SK-N-SH (cell line): ENCODE data around the gene KCNH8. TPM values are rescaled to one million over a fixed set of nuclear protein-coding genes. Genes with fewer than 3 reads are reported as not detected.

ENCODE experiments used
- CTCF ChIA-PET: fragments of 300-600, 350-600 bp; formaldehyde crosslinking; extraction: SDS; loops from one replicate; lab custom pipeline; 2021; lab: Yijun Ruan, JAX
- POLR2A ChIA-PET: fragments of 350-600 bp; sonication (Branson Sonifier 250); formaldehyde crosslinking; extraction: SDS; loops from one replicate; lab custom pipeline; 2020; ENCODE audit warnings: antibody characterized with exemption, inconsistent platforms; lab: Yijun Ruan, JAX
- DNase-seq: peaks from one replicate; pipeline ENCODE4 v3.0.0; 2012
- H2AFZ ChIP-seq: fragments of 200-600 bp; sonication (generic); 2 replicates; pipeline ENCODE4 v1.8.1; 2016; ENCODE audit warnings: antibody characterized with exemption, mild to moderate bottlenecking, low read depth
- H3F3A ChIP-seq: fragments of 200-600 bp; sonication (generic); replicated peaks from 2 replicates; pipeline ENCODE3; 2016; ENCODE audit warnings: antibody characterized with exemption, mild to moderate bottlenecking; ENCODE audit not compliant: insufficient read depth
- H3K27ac ChIP-seq, 2 experiments: fragments of 200-500 bp in 1 of 2; fragments of 200-600 bp in 1 of 2; sonication (Bioruptor generic) in 1 of 2; sonication (generic), shearing (Covaris generic) in 1 of 2; 2 replicates each; pipeline versions ENCODE4 v1.5.1 to v1.6.1; 2014 to 2016; ENCODE audit warnings: low read depth in 2 of 2, inconsistent platforms in 1 of 2, low read length in 1 of 2, mild to moderate bottlenecking in 1 of 2, mixed read lengths in 1 of 2
- H3K27me3 ChIP-seq: fragments of 200-600 bp; sonication (generic), shearing (Covaris generic); 2 replicates; pipeline ENCODE4 v1.6.1; 2016; ENCODE audit warnings: mixed run types; ENCODE audit not compliant: insufficient read depth
- H3K36me3 ChIP-seq, 2 experiments: fragments of 200-500 bp in 1 of 2; fragments of 200-600 bp in 1 of 2; sonication (Bioruptor generic) in 1 of 2; sonication (generic) in 1 of 2; replicated peaks in 1 of 2; 2 replicates each; pipeline versions ENCODE3 to v1.5.1; 2014 to 2016; ENCODE audit warnings: low read length in 1 of 2, mild to moderate bottlenecking in 1 of 2; ENCODE audit not compliant: insufficient read depth in 2 of 2, control insufficient read depth in 1 of 2
- H3K4me1 ChIP-seq, 2 experiments: fragments of 200-500 bp in 1 of 2; fragments of 200-600 bp in 1 of 2; sonication (Bioruptor generic) in 1 of 2; sonication (generic), shearing (Covaris generic) in 1 of 2; 2 replicates each; pipeline versions ENCODE4 v1.5.1 to v1.6.1; 2014 to 2016; ENCODE audit warnings: low read depth in 1 of 2, low read length in 1 of 2, mixed run types in 1 of 2; ENCODE audit not compliant: insufficient read depth in 2 of 2, control insufficient read depth in 1 of 2
- H3K4me2 ChIP-seq: fragments of 200-600 bp; sonication (generic), shearing (Covaris generic); 2 replicates; pipeline ENCODE4 v1.6.1; 2017; ENCODE audit warnings: mixed run types
- H3K4me3 ChIP-seq, 2 experiments: fragments of 200-500 bp in 1 of 2; fragments of 200-600 bp in 1 of 2; sonication (Bioruptor generic) in 1 of 2; sonication (generic), shearing (Covaris generic) in 1 of 2; 2 replicates each; pipeline versions ENCODE4 v1.5.1 to v1.8.1; 2014 to 2016; ENCODE audit warnings: low read depth in 2 of 2, inconsistent platforms in 1 of 2, low read length in 1 of 2, mild to moderate bottlenecking in 1 of 2, mixed read lengths in 1 of 2, moderate library complexity in 1 of 2
- H3K79me2 ChIP-seq: fragments of 200-600 bp; sonication (generic); 2 replicates; pipeline ENCODE4 v1.8.1; 2017; ENCODE audit warnings: mild to moderate bottlenecking; ENCODE audit not compliant: insufficient read depth
- H3K9ac ChIP-seq: fragments of 200-600 bp; sonication (generic); 2 replicates; pipeline ENCODE4 v1.6.1; 2017; ENCODE audit warnings: mixed run types
- H3K9me2 ChIP-seq: fragments of 200-600 bp; sonication (generic); 2 replicates; pipeline ENCODE4 v1.6.1; 2017; ENCODE audit warnings: mixed run types
- H3K9me3 ChIP-seq: fragments of 200-600 bp; sonication (generic); 2 replicates; pipeline ENCODE4 v1.6.1; 2017; ENCODE audit warnings: mixed run types, mild to moderate bottlenecking, moderate library complexity
- H4K20me1 ChIP-seq: fragments of 200-600 bp; sonication (generic); 2 replicates; pipeline ENCODE4 v1.6.1; 2017; ENCODE audit warnings: mild to moderate bottlenecking, mixed run types; ENCODE audit not compliant: insufficient read depth
- CHD2 ChIP-seq: fragments of 150-350 bp; IDR thresholded peaks from 2 replicates; pipeline ENCODE4 v1.6.1; 2018; ENCODE audit warnings: low read length; ENCODE audit not compliant: partially characterized antibody
- CTCF ChIP-seq: fragments of 200-600 bp; sonication (generic); IDR thresholded peaks from 2 replicates; pipeline ENCODE4 v1.6.1; 2017; ENCODE audit warnings: antibody characterized with exemption, mild to moderate bottlenecking, moderate library complexity
- ELF1 ChIP-seq: IDR thresholded peaks from 2 replicates; pipeline ENCODE4 v1.4.0; 2012
- EZH2phosphoT487 ChIP-seq: fragments of 200-600 bp; sonication (generic); IDR thresholded peaks from 2 replicates; pipeline ENCODE4 v1.6.1; 2017; ENCODE audit warnings: low read depth, mixed run types, mild to moderate bottlenecking, antibody characterized with exemption, moderate library complexity, borderline replicate concordance
- GABPA ChIP-seq: IDR thresholded peaks from 2 replicates; pipeline ENCODE4 v1.4.0; 2012; ENCODE audit warnings: low read depth, mild to moderate bottlenecking
- GATA2 ChIP-seq: sonication (generic); formaldehyde crosslinking; IDR thresholded peaks from 2 replicates; pipeline ENCODE4 v1.5.0; 2020; ENCODE audit warnings: mild to moderate bottlenecking, missing genetic modification reagents
- MAX ChIP-seq: IDR thresholded peaks from 2 replicates; pipeline ENCODE4 v1.4.0; 2012; ENCODE audit warnings: low read depth
- MEF2A ChIP-seq: IDR thresholded peaks from 2 replicates; pipeline ENCODE4 v1.4.0; 2012; ENCODE audit warnings: low read depth, borderline replicate concordance
- NFIC ChIP-seq: IDR thresholded peaks from 2 replicates; pipeline ENCODE4 v1.4.0; 2012; ENCODE audit warnings: borderline replicate concordance
- NRF1 ChIP-seq: IDR thresholded peaks from 2 replicates; pipeline ENCODE4 v1.6.1; 2012; ENCODE audit warnings: low read depth, mild to moderate bottlenecking, low read length
- PBX3 ChIP-seq: IDR thresholded peaks from 2 replicates; pipeline ENCODE4; 2012
- POLR2AphosphoS5 ChIP-seq: IDR thresholded peaks from 2 replicates; pipeline ENCODE4 v1.6.1; 2012; ENCODE audit warnings: low read depth, low read length
- RAD21 ChIP-seq: IDR thresholded peaks from 2 replicates; pipeline ENCODE4 v1.6.1; 2012; ENCODE audit warnings: mild to moderate bottlenecking, low read length
- RFX5 ChIP-seq: IDR thresholded peaks from 2 replicates; pipeline ENCODE4 v1.6.1; 2012; ENCODE audit warnings: mild to moderate bottlenecking, improper control_type of control experiment, low read length
- RXRA ChIP-seq: IDR thresholded peaks from 2 replicates; pipeline ENCODE4 v1.4.0; 2012; ENCODE audit warnings: low read depth, mild to moderate bottlenecking, borderline replicate concordance
- SMC3 ChIP-seq: IDR thresholded peaks from 2 replicates; pipeline ENCODE4 v1.6.1; 2012; ENCODE audit warnings: low read depth, low read length, improper control_type of control experiment
- TAF1 ChIP-seq: IDR thresholded peaks from 2 replicates; pipeline ENCODE4 v1.6.1; 2012; ENCODE audit warnings: low read depth, mild to moderate bottlenecking, low read length, moderate library complexity, borderline replicate concordance
- TCF12 ChIP-seq: IDR thresholded peaks from 2 replicates; pipeline ENCODE4 v1.4.0; 2012
- USF2 ChIP-seq: fragments of 150-350 bp; IDR thresholded peaks from 2 replicates; pipeline ENCODE4 v1.6.1; 2017; ENCODE audit warnings: antibody characterized with exemption, low read length, low read depth, borderline replicate concordance
- YY1 ChIP-seq: IDR thresholded peaks from 2 replicates; pipeline ENCODE4 v1.4.0; 2012; ENCODE audit warnings: low read depth, mild to moderate bottlenecking
- ZBTB33 ChIP-seq: IDR thresholded peaks from 2 replicates; pipeline ENCODE4 v1.4.0; 2012; ENCODE audit warnings: low read depth, borderline replicate concordance
- WGBS: methylation state at CpG from one replicate; pipeline ENCODE4 v1.1.6; 2017; ENCODE audit warnings: low lambda C conversion rate; 5-methylcytosine and 5-hydroxymethylcytosine counted together
- polyA plus RNA-seq, 3 experiments: library from polyadenylated mRNA; depleted of rRNA; stranded (reverse); fragments of >200 nt; gene quantifications; 2 replicates each; pipeline ENCODE4 v1.2.3, GENCODE V29; 2012

Gene KCNH8
- polyA plus RNA-seq, 1 of the 3 experiments (the other 2 are of a cell fraction), result 0.05 TPM

- Histone ChIP-seq H3K36me3 (no peaks in the 10 kb centered on the region), H3F3A (no peaks in the 10 kb centered on the region), H3K4me3 (no peak overlapping the region), H3K9me3 (no peaks in the 10 kb centered on the region), H3K4me1 (no peaks in the 10 kb centered on the region), H4K20me1 (no peaks in the 10 kb centered on the region), H3K4me2 (no peak overlapping the region), H3K79me2 (no peaks in the 10 kb centered on the region), H3K27ac (no peak overlapping the region), H3K9me2 (no peaks in the 10 kb centered on the region), H3K27me3 (no peaks in the 10 kb centered on the region), H2AFZ (no peak overlapping the region), H3K9ac (no peak overlapping the region)
- POLR2A ChIA-PET, result no interaction called here
- 41% methylated on average over 5 of the region's 5 CpGs for WGBS
- no peak for DNase-seq
- TF ChIP-seq MAX (no peak), POLR2AphosphoS5 (no peak), RFX5 (no peak), GATA2 (CRISPR knock-in tag) (no peak), SMC3 (no peak), GABPA (no peak), MEF2A (no peak), YY1 (no peak)
- CTCF ChIA-PET, result interaction anchor here (1.4 kb wide), 1 partner anchor 106 kb away, joined by 4 read pairs; the partner anchor contains the start of gene KCNH8
Measured at GRCh38 chr3:19254784-19255338, 106.6 kb downstream of the KCNH8 start.

- Histone ChIP-seq H3K9me2 (no peaks in the 10 kb centered on the region), H3K4me1 (no peaks in the 10 kb centered on the region), H3K79me2 (no peaks in the 10 kb centered on the region), H2AFZ (no peak overlapping the region), H4K20me1 (no peaks in the 10 kb centered on the region), H3K27me3 (no peaks in the 10 kb centered on the region), H3K36me3 (no peaks in the 10 kb centered on the region), H3K27ac (no peak overlapping the region), H3F3A (no peaks in the 10 kb centered on the region), H3K9ac (no peak overlapping the region), H3K4me3 (no peak overlapping the region)
- ChIA-PET CTCF (interaction anchor here (1.1 to 2.7 kb wide), 6 partner anchors 11 to 191 kb away, joined by 3 to 17 read pairs (median 4); partner anchors contain the start of gene KCNH8), POLR2A (interaction anchor here (1.0 kb wide), 1 partner anchor 109 kb away, joined by 3 read pairs; the partner anchor contains the start of gene KCNH8)
- WGBS, result 45% methylated on average over 5 of the region's 5 CpGs
- no peak for DNase-seq
- TF ChIP-seq TAF1 (no peak), SMC3 (peak; percentile 44; the same call in 1 of the 2 replicates), NFIC (no peak), USF2 (no peak), RAD21 (peak; percentile 68), ZBTB33 (no peak), MAX (no peak), ELF1 (no peak), RFX5 (no peak), NRF1 (no peak), CTCF (peak; percentile 23; the same call in 1 of the 2 replicates), TCF12 (no peak), CHD2 (no peak), RXRA (no peak), EZH2phosphoT487 (no peak), PBX3 (no peak)
- TF ChIP-seq, all 33 proteins: peak for 3
- Histone ChIP-seq H3K4me2 (no peak overlapping the region), H3K9me3 (no peaks in the 10 kb centered on the region)
Measured at GRCh38 chr3:19256313-19256712, 108.0 kb downstream of the KCNH8 start.
